22Rv1 (cell line): ENCODE measurements around the gene ZNF574.

Source experiments
- CTCF ChIP-seq: fragments of 450-650 bp; IDR thresholded peaks from 2 replicates; pipeline ENCODE4 v1.5.1; 2017; ENCODE audit warnings: mild to moderate bottlenecking
- ZFX ChIP-seq: fragments of 450-650 bp; IDR thresholded peaks from 2 replicates; pipeline ENCODE4 v1.6.1; 2017; ENCODE audit warnings: antibody characterized with exemption, borderline replicate concordance

GRCh38 chr19:42117076-42117475 is 41.1 kb downstream of the ZNF574 start:
- TF ChIP-seq CTCF, result no peak
- TF ChIP-seq ZFX, result no peak
